ENCODE measurements around the gene SLC48A1. TPM values are rescaled to one million over a fixed set of nuclear protein-coding genes. Genes with fewer than 3 reads are reported as not detected.

The SLC48A1 gene
- total RNA-seq, 2 experiments from 2014 or later = 4.5 to 5.8 TPM

DNA sequence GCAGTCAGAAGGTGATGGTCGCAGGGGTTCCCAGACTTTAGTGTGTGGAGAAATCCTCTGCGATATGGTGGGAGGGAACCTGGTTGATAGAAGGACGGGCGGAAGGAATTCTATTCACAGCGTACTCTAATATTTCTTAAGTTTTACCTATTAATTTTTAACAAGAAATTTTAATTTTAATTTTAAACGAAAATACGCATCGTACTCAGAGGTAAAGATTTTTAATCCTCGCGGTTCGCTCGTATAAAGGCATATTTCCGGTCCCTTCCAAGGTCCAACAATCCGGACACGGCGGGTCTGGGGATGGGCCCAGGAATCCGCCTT is 338 bp upstream of the SLC48A1 start:
- H3K4me1 ChIP-seq (ENCODE audit: insufficient read depth, low read length) = peaks cover 32% of the 10 kb centered on the region
- no peak for DNase-seq
- no peaks in the 10 kb centered on the region for H3K27me3 ChIP-seq (ENCODE audit: control insufficient read depth in 1 of 2, insufficient read depth in 2 of 2, low read length in 2 of 2)
- peaks cover 24% of the 10 kb centered on the region for H3K4me1 Mint-ChIP-seq (ENCODE audit: low read depth)
- H3K4me3 ChIP-seq (ENCODE audit: low read length) = peak overlapping the region; percentile 54
- no peaks in the 10 kb centered on the region for H3K36me3 ChIP-seq (ENCODE audit: insufficient read depth, low read length)
- H3K4me3 Mint-ChIP-seq = peak overlapping the region; percentile 92
- H3K27ac Mint-ChIP-seq = peak overlapping the region; percentile 77
- H3K27ac ChIP-seq (ENCODE audit: low read depth in 1 of 2, low read length in 2 of 2) = no peak overlapping the region
- POLR2A ChIA-PET = interaction anchor here (0.6 to 2.2 kb wide), 13 partner anchors 10 to 1205 kb away, joined by 3 to 8 read pairs (median 4); partner anchors contain the start of genes RAPGEF3, RPAP3 and WNT1
- H3K27me3 Mint-ChIP-seq = no peaks in the 10 kb centered on the region
- CTCF ChIA-PET = interaction anchor here (0.8 to 9.5 kb wide), 12 partner anchors 14 to 191 kb away, joined by 3 to 157 read pairs (median 4); partner anchors contain the start of genes RAPGEF3, RPAP3 and TMEM106C
- no peak for ATAC-seq (ENCODE audit: poor library complexity)
- H3K9me3 ChIP-seq (ENCODE audit: control insufficient read depth in 1 of 2, insufficient read depth in 1 of 2, low read length in 2 of 2) = no peaks in the 10 kb centered on the region
- intact Hi-C loops (cut with DNase I, micrococcal nuclease) = no loop called here
- TF ChIP-seq, protein P1, sequence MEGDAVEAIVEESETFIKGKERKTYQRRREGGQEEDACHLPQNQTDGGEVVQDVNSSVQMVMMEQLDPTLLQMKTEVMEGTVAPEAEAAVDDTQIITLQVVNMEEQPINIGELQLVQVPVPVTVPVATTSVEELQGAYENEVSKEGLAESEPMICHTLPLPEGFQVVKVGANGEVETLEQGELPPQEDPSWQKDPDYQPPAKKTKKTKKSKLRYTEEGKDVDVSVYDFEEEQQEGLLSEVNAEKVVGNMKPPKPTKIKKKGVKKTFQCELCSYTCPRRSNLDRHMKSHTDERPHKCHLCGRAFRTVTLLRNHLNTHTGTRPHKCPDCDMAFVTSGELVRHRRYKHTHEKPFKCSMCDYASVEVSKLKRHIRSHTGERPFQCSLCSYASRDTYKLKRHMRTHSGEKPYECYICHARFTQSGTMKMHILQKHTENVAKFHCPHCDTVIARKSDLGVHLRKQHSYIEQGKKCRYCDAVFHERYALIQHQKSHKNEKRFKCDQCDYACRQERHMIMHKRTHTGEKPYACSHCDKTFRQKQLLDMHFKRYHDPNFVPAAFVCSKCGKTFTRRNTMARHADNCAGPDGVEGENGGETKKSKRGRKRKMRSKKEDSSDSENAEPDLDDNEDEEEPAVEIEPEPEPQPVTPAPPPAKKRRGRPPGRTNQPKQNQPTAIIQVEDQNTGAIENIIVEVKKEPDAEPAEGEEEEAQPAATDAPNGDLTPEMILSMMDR (IDR thresholded peaks at IDR 0.05) = no peak
- no peaks in the 10 kb centered on the region for H3K9me3 Mint-ChIP-seq
- no peaks in the 10 kb centered on the region for H3K36me3 Mint-ChIP-seq (ENCODE audit: low read depth)

DNA sequence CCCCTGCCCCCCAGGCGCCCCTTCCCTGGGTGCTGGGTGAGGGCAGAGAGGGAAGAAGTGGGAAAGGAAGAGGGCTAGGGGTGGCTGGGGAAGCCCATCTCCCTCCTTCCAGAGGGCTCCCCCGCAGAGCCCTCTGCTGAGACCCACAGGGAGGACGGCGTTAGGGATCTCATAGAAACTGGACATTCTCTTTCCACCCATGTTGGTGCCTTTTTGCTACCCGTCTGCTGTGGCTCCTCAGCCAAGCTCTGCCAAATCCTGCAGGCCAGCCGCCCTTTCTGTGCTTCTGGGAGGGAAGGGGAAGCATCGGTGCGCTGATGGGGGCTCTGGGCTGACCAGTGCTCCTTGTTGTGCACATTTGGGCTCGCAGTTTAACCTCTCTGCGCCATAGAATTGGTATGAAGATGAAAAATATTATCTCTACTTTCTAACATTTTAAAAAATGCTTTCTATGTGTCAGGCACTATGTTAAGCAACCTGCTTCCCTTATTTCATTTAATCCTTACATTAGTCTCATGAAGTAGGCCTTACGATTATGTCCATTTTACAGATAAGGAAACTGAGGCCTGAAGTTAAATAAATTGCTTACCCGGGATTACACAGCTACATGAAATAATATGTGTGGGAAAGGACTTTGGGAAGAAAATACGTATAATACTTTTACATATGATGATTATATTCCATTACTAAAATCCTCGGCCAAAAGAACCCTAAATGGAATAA is 981 bp downstream of the SLC48A1 start:
- DNase-seq (no peak), ATAC-seq (ENCODE audit: poor library complexity) (no peak)
- H3K9me3 Mint-ChIP-seq = no peaks in the 10 kb centered on the region
- peak overlapping the region; percentile 89 for H3K4me3 Mint-ChIP-seq
- H3K4me1 Mint-ChIP-seq (ENCODE audit: low read depth) = peaks cover 31% of the 10 kb centered on the region
- no peaks in the 10 kb centered on the region for H3K9me3 ChIP-seq (ENCODE audit: control insufficient read depth in 1 of 2, insufficient read depth in 1 of 2, low read length in 2 of 2)
- TF ChIP-seq, protein P1 (IDR thresholded peaks at IDR 0.05) = no peak
- H3K4me3 ChIP-seq (ENCODE audit: low read length) = peak overlapping the region; percentile 54
- intact Hi-C loops (cut with DNase I, micrococcal nuclease) = no loop called here
- no peak overlapping the region for H3K27ac ChIP-seq (ENCODE audit: low read depth in 1 of 2, low read length in 2 of 2)
- peaks cover 34% of the 10 kb centered on the region for H3K4me1 ChIP-seq (ENCODE audit: insufficient read depth, low read length)
- H3K36me3 ChIP-seq (ENCODE audit: insufficient read depth, low read length) = no peaks in the 10 kb centered on the region
- no peaks in the 10 kb centered on the region for H3K27me3 Mint-ChIP-seq
- H3K27ac Mint-ChIP-seq = peak overlapping the region; percentile 33
- ChIA-PET CTCF (interaction anchor here (0.7 to 9.5 kb wide), 6 partner anchors 16 to 397 kb away, joined by 3 to 157 read pairs (median 4); partner anchors contain the start of gene TMEM106C), POLR2A (interaction anchor here (0.7 to 2.2 kb wide), 6 partner anchors 16 to 68 kb away, joined by 3 to 8 read pairs (median 4); partner anchors contain the start of genes RAPGEF3 and RPAP3)
- no peaks in the 10 kb centered on the region for H3K27me3 ChIP-seq (ENCODE audit: control insufficient read depth in 1 of 2, insufficient read depth in 2 of 2, low read length in 2 of 2)
- no peaks in the 10 kb centered on the region for H3K36me3 Mint-ChIP-seq (ENCODE audit: low read depth)

DNA sequence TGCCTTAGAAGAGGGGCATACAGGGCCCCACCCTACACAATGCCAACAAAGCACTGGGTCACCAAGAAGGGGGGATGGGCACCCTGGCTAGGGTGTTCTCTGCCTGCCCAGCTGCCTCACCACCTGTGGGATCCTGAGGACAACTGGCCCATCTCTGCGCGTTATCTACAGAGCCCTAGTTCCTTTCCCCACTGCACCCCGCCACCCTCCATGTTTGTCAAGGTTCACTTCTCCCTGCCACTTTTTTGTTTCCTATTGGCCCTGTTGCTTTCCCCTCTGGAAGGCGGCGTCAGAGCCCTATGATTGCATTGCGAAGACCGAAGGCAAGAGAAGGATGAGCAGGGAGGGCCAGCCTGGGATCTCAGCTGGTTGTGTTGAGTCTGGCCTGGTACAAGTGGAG is 1.6 kb downstream of the SLC48A1 start:
- Histone ChIP-seq H3K4me3 (ENCODE audit: low read length) (no peak overlapping the region), H3K36me3 (ENCODE audit: insufficient read depth, low read length) (no peaks in the 10 kb centered on the region), H3K9me3 (ENCODE audit: control insufficient read depth in 1 of 2, insufficient read depth in 1 of 2, low read length in 2 of 2) (no peaks in the 10 kb centered on the region), H3K27ac (ENCODE audit: low read depth in 1 of 2, low read length in 2 of 2) (no peak overlapping the region), H3K4me1 (ENCODE audit: insufficient read depth, low read length) (peaks cover 40% of the 10 kb centered on the region), H3K27me3 (ENCODE audit: control insufficient read depth in 1 of 2, insufficient read depth in 2 of 2, low read length in 2 of 2) (no peaks in the 10 kb centered on the region)
- Mint-ChIP-seq H3K36me3 (ENCODE audit: low read depth) (no peaks in the 10 kb centered on the region), H3K27ac (no peak overlapping the region), H3K27me3 (no peaks in the 10 kb centered on the region), H3K9me3 (no peaks in the 10 kb centered on the region), H3K4me1 (ENCODE audit: low read depth) (peaks cover 37% of the 10 kb centered on the region), H3K4me3 (peak overlapping the region; percentile 89)
- CTCF ChIA-PET = no interaction called here
- DNase-seq (no peak), ATAC-seq (ENCODE audit: poor library complexity) (no peak)
- POLR2A ChIA-PET = no interaction called here
- intact Hi-C loops (cut with DNase I, micrococcal nuclease) = loop anchor here (5.0 kb wide), 2 partner anchors 122 to 173 kb away; no protein-coding TSS in a partner anchor
- TF ChIP-seq, protein P1 (IDR thresholded peaks at IDR 0.05) = no peak
